CD4-positive, alpha-beta T cell treated with Interferon alpha-2 for 1 hour (primary cell): ENCODE data around the gene KLK12.

ENCODE experiments used
- DNase-seq, 2 donors: peaks; one replicate each; pipeline ENCODE4 v3.0.0-alpha.2; 2020 to 2022

The KLK12 gene

DNA sequence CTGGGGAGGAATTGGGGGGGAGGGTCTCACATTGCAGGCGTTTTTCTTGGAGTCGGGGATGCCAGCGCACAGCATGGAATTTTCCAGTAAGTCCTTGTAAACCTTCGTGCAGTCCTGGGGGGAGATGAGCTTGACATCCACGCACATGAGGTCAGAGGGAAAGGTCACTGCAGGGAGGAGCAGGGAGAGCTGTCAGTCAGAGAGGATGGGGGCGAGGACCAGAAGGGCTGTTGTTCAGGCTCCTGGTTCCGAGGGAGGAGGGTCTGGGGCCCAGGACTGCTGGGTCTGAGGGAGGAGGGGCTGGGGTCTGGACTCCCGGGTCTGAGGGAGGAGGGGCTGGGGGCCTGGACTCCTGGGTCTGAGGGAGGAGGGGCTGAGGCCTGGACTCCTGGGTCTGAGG lies 55.0 kb downstream of the KLK12 start:
- DNase-seq: no peak
